SU-DHL-6 (cell line): ENCODE data around the gene HMMR.

Source experiments
- EZH2phosphoT487 ChIP-seq: fragments of 200-600 bp; sonication (generic), shearing (Covaris generic); conservative IDR thresholded peaks from 2 replicates; pipeline ENCODE4 v1.6.1; 2018; ENCODE audit warnings: mild to moderate bottlenecking, antibody characterized with exemption, low read length, moderate library complexity, mixed read lengths
- TF ChIP-seq, protein P1 (sequence below): fragments of 200-600 bp; sonication (generic); IDR thresholded peaks from one replicate; pipeline ENCODE4 v1.5.1; 2017; ENCODE audit warnings: antibody characterized with exemption, mild to moderate bottlenecking, low read length, moderate library complexity; ENCODE audit not compliant: insufficient read depth, poor library complexity, severe bottlenecking

DNA sequence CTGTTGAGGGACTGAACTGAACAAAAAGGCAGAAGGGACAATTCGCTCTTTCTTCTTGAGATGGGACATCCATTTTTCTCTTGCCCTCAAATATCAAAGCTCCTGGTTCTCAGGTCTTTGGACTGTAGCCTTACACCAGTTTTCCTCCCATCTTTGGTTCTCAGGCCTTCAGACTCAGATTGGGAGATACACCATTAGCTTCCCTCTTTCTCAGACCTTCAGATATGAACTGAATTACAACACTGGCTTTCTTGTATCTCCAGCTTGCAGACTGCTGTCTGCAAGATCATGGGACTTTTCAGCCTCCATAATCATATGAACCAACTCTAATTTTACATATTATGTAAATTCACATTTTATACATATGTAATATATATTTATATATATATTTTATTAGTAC is 35.6 kb upstream of the HMMR start:
- TF ChIP-seq, protein P1, sequence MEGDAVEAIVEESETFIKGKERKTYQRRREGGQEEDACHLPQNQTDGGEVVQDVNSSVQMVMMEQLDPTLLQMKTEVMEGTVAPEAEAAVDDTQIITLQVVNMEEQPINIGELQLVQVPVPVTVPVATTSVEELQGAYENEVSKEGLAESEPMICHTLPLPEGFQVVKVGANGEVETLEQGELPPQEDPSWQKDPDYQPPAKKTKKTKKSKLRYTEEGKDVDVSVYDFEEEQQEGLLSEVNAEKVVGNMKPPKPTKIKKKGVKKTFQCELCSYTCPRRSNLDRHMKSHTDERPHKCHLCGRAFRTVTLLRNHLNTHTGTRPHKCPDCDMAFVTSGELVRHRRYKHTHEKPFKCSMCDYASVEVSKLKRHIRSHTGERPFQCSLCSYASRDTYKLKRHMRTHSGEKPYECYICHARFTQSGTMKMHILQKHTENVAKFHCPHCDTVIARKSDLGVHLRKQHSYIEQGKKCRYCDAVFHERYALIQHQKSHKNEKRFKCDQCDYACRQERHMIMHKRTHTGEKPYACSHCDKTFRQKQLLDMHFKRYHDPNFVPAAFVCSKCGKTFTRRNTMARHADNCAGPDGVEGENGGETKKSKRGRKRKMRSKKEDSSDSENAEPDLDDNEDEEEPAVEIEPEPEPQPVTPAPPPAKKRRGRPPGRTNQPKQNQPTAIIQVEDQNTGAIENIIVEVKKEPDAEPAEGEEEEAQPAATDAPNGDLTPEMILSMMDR = no peak
- TF ChIP-seq EZH2phosphoT487 = no peak
